GM18519 (cell line): ENCODE results near the gene RMC1.
"Not testable (repeated sequence)": the region's sequence is repeated elsewhere in the genome, so short reads cannot be mapped to it uniquely, and the experiment has no call there.

Source experiments
- ATAC-seq: cut with Tn5 transposase; IDR thresholded peaks from one replicate; pipeline ENCODE4 v1.9.1; 2021; ENCODE audit warnings: mild to moderate bottlenecking, moderate library complexity; ENCODE audit not compliant: unreplicated experiment, low FRiP score

The RMC1 gene

GRCh38 chr18:23495723-23496440 is 7.4 kb upstream of the RMC1 start:
- ATAC-seq, result no peak

- no peak for ATAC-seq
Measured at GRCh38 chr18:23498117-23498516, 5.2 kb upstream of the RMC1 start.

DNA sequence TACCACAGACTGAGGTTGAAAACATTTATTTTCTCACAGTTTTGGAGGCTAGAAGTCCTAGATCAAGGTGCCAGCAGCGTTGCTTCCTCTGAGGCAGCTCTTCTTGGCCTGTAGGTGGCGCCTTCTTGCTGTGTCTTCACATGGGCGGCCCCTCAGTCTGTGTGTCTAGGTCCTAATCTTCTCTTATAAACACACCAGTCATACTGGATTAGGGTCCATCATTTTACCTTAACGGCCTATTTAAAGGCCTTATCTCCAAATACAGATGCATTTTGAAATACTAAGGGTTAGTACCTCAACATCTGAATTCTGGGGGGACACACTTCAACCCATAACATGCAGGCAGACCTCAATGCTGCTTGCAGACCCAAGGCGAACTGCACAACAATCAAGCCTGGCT is 4.4 kb upstream of the RMC1 start:
- peak; percentile 38 for ATAC-seq

- no peak for ATAC-seq
Measured at GRCh38 chr18:23499291-23499781, 4.0 kb upstream of the RMC1 start.

GRCh38 chr18:23501626-23502025 is 1.7 kb upstream of the RMC1 start:
- ATAC-seq, result no peak

DNA sequence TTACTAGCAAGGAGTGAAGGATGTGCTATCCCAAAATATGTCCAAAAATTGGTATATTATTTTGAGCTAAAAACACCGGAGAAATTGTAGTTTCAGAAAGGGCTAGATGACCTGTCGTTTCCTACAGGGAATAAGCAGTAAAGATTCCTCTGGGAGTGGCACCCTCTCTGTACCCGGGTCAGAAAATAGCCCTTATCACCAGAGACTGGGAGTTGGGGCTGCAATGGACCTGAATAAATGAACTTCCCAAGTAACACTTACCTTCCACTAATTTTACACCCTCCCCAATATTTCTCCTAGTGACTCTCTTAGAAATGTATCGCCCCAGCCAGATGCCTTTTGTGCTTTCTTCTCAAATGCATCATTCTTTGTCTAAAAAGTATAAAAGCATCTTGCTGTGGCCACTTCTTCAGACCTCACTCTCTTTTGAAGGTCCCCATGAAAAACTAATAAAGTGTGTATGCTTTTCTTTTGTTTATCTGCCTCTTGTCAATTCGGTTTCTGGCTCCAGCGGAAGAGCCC is 734 bp upstream of the RMC1 start:
- ATAC-seq, result no peak

- no peak for ATAC-seq
Measured at GRCh38 chr18:23503963-23504344, 643 bp downstream of the RMC1 start.

- ATAC-seq, result peak; percentile 43
Measured at GRCh38 chr18:23504720-23505119, 1.4 kb downstream of the RMC1 start.

DNA sequence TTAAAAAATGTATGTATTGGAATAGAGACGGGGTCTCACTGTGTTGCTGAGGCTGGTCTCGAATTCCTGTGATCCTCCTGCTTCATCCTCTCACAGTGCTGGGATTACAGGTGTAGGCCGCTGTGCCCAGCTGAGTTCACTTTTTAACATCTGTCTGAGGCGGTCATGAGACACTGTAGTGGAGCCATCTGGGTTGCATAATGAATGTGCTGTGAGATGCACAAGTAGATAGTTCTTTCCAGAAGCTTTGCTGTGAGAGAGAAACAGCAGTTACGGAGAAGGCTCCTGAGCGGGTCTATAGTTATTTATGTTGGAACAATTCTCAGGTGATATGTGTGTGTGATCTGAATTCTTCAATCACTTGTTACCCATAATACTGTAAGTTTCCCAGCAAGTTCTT is 3.1 kb downstream of the RMC1 start:
- no peak for ATAC-seq

GRCh38 chr18:23510923-23511322 is 7.6 kb downstream of the RMC1 start:
- not testable (repeated sequence) for ATAC-seq

- ATAC-seq, result not testable (repeated sequence)
Measured at GRCh38 chr18:23512216-23512615, 8.9 kb downstream of the RMC1 start.

DNA sequence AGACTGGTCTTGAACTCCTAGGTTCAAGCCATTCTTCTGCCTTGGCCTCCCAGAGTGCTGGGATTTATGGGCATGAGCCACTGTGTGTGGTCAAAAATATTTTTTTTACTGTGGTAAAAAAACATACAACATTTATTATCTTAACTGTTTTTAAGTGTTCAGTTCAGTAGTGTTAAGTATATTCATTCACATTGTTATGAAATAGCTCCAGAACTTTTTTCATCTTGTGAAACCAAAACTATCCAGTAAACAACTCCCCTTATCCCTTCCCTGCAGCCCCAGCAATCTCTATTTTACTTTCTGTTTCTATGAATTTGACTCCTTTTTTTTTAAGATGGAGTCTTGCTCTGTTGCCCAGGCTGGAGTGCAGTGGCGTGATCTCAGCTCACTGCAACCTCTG is 9.3 kb downstream of the RMC1 start:
- ATAC-seq, result no peak

DNA sequence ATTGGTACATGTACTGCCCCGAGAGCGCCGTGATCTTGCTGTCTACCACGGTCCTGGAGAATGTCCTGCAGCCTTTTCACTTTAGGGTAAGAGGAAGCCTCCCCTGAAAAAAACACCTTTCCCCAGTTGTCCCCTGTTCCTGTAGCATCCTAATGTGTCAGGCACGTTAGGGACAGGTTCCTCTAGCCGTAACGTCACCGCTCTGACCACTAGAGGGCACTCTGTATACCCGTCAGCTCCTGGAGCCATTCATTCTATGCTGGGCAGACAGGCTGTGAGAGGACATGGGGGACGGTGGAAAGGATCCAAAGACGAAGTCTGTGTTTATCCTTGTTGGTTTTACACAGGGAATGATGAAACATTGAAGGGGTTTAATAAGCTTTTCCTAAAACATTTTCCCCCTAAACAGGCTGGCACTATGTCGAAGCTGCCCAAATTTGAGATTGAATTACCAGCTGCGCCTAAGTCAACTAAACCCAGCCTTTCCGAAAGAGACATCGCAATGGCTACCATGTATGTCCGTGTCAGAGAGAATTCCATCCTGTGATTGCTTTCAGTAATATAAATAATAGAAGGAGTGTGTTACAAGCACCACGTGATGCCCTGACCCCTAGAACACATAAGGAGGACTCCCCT is 12.7 kb downstream of the RMC1 start:
- ATAC-seq, result peak; percentile 50

DNA sequence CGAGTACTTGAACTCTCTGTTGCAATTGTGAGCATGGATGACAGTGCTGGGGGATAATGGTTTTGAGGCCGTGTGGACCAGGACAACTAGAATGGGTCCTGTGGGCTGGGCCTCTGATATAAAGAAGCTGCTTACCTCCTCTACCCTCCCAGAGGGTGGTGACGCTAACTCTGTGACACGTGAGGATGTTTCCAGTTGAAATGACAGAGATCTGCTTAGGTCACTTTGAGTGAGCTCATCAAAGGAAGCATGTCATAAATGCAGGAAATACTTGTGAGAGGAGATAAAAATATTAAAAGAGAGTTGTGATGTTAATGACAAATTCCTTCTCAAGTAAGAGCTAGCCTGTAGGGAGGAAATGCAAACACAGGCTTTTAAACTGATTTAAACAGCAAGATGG is 16.4 kb downstream of the RMC1 start:
- ATAC-seq, result no peak

GRCh38 chr18:23521271-23521670 is 18.0 kb downstream of the RMC1 start:
- ATAC-seq, result no peak

- no peak for ATAC-seq
Measured at GRCh38 chr18:23521907-23522306, 18.6 kb downstream of the RMC1 start.

DNA sequence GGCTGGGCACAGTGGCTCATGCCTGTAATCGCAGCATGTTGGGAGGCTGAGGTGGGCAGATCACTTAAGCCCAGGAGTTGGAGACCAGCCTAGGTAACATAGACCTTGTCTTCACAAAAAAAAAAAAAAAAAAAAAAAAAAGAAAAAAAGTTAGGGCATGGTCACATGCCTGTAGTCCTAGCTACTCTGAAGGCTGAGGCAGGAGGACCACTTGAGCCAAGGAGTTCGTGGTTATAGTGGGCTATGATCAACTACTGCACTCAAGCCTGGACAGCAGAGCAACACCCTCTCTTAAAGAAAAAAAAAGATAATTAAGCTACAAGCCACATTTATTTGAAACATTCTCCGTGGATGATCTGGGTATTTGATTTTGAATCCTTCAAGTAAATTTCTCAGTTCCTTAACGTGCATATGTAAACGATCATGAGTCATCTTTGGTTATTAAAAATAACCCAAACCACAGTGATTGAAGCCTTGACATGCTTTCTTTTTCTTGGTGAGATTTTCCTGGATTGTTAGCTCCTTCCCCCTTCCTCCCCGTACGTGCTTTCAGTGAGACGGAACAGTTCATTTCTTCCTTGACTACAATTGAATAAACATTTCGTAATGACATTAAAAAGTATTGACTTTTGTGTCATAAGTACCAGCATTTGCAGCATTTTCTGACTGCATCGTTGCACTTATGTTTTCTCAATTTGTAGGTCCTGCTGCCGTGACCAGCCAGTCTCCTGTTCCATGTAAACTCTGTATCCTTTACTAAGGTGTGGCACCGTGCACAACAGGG is 20.3 kb downstream of the RMC1 start:
- no peak for ATAC-seq

DNA sequence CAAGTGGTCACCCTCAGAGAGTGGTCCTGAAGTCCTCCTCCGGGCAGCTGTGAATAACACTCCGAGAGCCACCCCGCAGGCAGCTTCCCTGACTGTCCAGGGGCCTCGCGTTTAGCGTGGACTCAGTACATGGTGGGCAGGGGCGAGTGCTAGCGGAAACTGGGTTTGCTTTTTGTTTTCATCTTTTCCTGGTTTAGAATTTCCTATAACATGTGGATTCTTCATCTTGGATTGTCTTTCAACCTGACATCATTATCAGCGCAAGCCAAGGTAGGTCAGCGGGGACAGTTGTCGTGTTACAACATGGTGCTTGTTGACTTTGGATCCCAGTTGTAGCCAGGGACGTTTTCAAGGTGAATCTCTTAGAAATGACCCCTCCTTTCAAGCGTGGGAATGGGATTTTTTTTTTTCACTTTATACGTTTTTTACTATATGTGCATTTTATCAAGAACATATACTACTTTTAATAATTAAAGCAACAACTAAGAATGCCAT is 20.9 kb downstream of the RMC1 start:
- no peak for ATAC-seq

DNA sequence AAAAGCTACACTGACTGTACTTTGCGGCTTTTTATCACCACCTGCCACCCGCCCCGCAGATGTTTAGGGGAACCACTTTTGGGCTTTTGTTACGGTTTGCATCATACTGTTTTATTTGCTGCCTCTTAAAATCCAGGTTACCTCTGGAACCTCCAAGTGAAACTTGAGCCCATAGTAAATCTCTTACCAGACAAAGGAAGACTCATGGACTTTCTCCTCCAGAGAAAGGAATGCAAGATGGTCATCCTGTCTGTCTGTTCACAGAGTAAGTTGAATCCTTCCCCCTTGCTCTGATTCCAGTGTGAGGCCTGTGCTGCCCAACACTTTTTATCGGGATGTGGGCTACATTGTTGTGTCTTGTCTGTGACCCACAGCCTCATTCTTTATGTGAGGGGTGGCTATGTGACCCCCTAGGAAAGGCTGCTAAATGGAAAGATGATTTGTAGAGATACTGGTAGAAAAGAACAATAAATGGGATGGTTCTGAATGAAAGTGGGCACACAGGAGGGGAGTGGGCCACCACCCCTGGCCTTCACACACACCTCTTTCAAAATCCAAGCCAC is 23.3 kb downstream of the RMC1 start:
- ATAC-seq, result no peak

GRCh38 chr18:23528580-23529472 is 25.5 kb downstream of the RMC1 start:
- ATAC-seq, result no peak
